WTC11 (cell line): ENCODE measurements around the gene FASTKD2.

Experiments
- CBFB ChIP-seq: sonication (generic); formaldehyde crosslinking; IDR thresholded peaks from 2 replicates; pipeline ENCODE4 v1.8.1; 2022; ENCODE audit warnings: mild to moderate bottlenecking, low read depth, missing genetic modification reagents
- CTCF ChIP-seq: fragments of 200-600 bp; IDR thresholded peaks from 2 replicates; pipeline ENCODE4 v1.8.0; 2022; ENCODE audit warnings: antibody characterized with exemption
- E2F1 ChIP-seq: sonication (generic); formaldehyde crosslinking; IDR thresholded peaks from 2 replicates; pipeline ENCODE4 v1.8.0; 2022; ENCODE audit warnings: mild to moderate bottlenecking, missing genetic modification reagents
- NFYB ChIP-seq: sonication (generic); formaldehyde crosslinking; conservative IDR thresholded peaks from 2 replicates; pipeline ENCODE4 v1.8.0; 2022; ENCODE audit warnings: low read depth, missing genetic modification reagents
- NR2C2 ChIP-seq: sonication (generic); formaldehyde crosslinking; IDR thresholded peaks from 2 replicates; pipeline ENCODE4 v1.8.0; 2022; ENCODE audit warnings: mild to moderate bottlenecking, missing genetic modification reagents

- TF ChIP-seq CBFB (CRISPR knock-in tag) = no peak
- TF ChIP-seq NFYB (CRISPR knock-in tag) = no peak
- no peak for TF ChIP-seq CTCF
- no peak for TF ChIP-seq NR2C2 (CRISPR knock-in tag)
- no peak for TF ChIP-seq E2F1 (CRISPR knock-in tag)
Observed at GRCh38 chr2:206721256-206721920, 44.0 kb upstream of the FASTKD2 start.
